HepG2 (cell line): Measurements from ENCODE around the gene B4GALT3. TPM values are rescaled to one million over a fixed set of nuclear protein-coding genes. Genes with fewer than 3 reads are reported as not detected.

Experiments used
- CCDC6 ChIP-seq: sonication (generic); formaldehyde crosslinking; IDR thresholded peaks from 2 replicates; pipeline ENCODE4 v1.8.1; 2022; ENCODE audit warnings: mild to moderate bottlenecking, missing genetic modification reagents, moderate library complexity
- FOXA1 ChIP-seq, 2 experiments: fragments of 450-650 bp in 1 of 2; sonication (generic) in 1 of 2; formaldehyde crosslinking in 1 of 2; IDR thresholded peaks; 2 replicates each; pipeline versions ENCODE4 v1.4.0 to v1.6.1; 2016 to 2020; ENCODE audit warnings: missing genetic modification reagents in 1 of 2
- MED1 ChIP-seq: sonication (generic); formaldehyde crosslinking; IDR thresholded peaks from 2 replicates; pipeline ENCODE4 v1.4.0; 2020; ENCODE audit warnings: missing genetic modification reagents
- MYPOP ChIP-seq: sonication (generic); formaldehyde crosslinking; IDR thresholded peaks from 2 replicates; pipeline ENCODE4 v1.8.1; 2023; ENCODE audit warnings: mild to moderate bottlenecking, moderate library complexity, missing genetic modification reagents
- SAP130 ChIP-seq: IDR thresholded peaks from 2 replicates; pipeline ENCODE4 v1.6.1; 2016; ENCODE audit warnings: low read depth
- SSRP1 ChIP-seq: IDR thresholded peaks from 2 replicates; pipeline ENCODE4 v1.6.1; 2016; ENCODE audit warnings: control low read depth
- TBX3 ChIP-seq: fragments of 450-650 bp; IDR thresholded peaks from 2 replicates; pipeline ENCODE4 v1.6.1; 2017; ENCODE audit warnings: antibody characterized with exemption, mild to moderate bottlenecking, inconsistent platforms, borderline replicate concordance
- ZBTB46 ChIP-seq: sonication (generic); formaldehyde crosslinking; IDR thresholded peaks from 2 replicates; pipeline ENCODE4 v1.4.0; 2020; ENCODE audit warnings: mild to moderate bottlenecking, missing genetic modification reagents, borderline replicate concordance
- ZFP90 ChIP-seq: sonication (generic); formaldehyde crosslinking; IDR thresholded peaks from 2 replicates; pipeline ENCODE4 v1.8.0; 2022; ENCODE audit warnings: missing genetic modification reagents, mild to moderate bottlenecking, inconsistent platforms, borderline replicate concordance
- ZHX2 ChIP-seq, 2 experiments: sonication (generic) in 1 of 2; formaldehyde crosslinking in 1 of 2; IDR thresholded peaks; 2 replicates each; pipeline versions ENCODE4 v1.6.1 to v1.9.0; 2014 to 2022; ENCODE audit warnings: antibody characterized with exemption in 1 of 2, borderline replicate concordance in 1 of 2, inconsistent platforms in 1 of 2, low read depth in 1 of 2, missing genetic modification reagents in 1 of 2
- ZKSCAN8 ChIP-seq: IDR thresholded peaks from 2 replicates; pipeline ENCODE4 v1.6.1; 2016; ENCODE audit warnings: borderline replicate concordance, missing genetic modification reagents, missing compliant biosample characterization
- ZNF251 ChIP-seq: sonication (generic); formaldehyde crosslinking; IDR thresholded peaks from 2 replicates; pipeline ENCODE4 v1.9.0; 2021; ENCODE audit warnings: mild to moderate bottlenecking, missing genetic modification reagents
- ZNF264 ChIP-seq: sonication (generic); formaldehyde crosslinking; IDR thresholded peaks from 2 replicates; pipeline ENCODE4 v1.4.0; 2020; ENCODE audit warnings: missing genetic modification reagents
- ZNF687 ChIP-seq: sonication (generic); formaldehyde crosslinking; IDR thresholded peaks from 2 replicates; pipeline ENCODE4 v1.5.1; 2020; ENCODE audit warnings: mild to moderate bottlenecking, missing genetic modification reagents, moderate library complexity
- ZNF766 ChIP-seq: sonication (generic); formaldehyde crosslinking; IDR thresholded peaks from 2 replicates; pipeline ENCODE4 v1.5.0; 2020; ENCODE audit warnings: missing genetic modification reagents, borderline replicate concordance
- polyA plus RNA-seq, 8 experiments: library from polyadenylated mRNA; depleted of rRNA in 3 of 8; stranded (reverse) in 7 of 8; unstranded in 1 of 8; fragments of >200 nt; fragmentation: Illumina TruSeq in 4 of 8; extraction: Trizol in 4 of 8; gene quantifications; 2 replicates each; pipeline versions ENCODE4 v1.2.1 to v1.2.3, GENCODE V29; 2011 to 2016; ENCODE audit warnings: low read depth in 4 of 8, missing spikeins in 1 of 8, mixed read lengths in 1 of 8; ENCODE audit not compliant: insufficient read depth in 1 of 8
- total RNA-seq, 5 experiments: library from RNA; depleted of rRNA; stranded (reverse); fragments of >200 nt; fragmentation: Illumina TruSeq; extraction: Trizol; gene quantifications; 2 replicates each; pipeline ENCODE4 v1.2.3, GENCODE V29; 2016; ENCODE audit warnings: low read depth in 1 of 5

Gene B4GALT3
- total and polyA plus RNA-seq, 2 of the 13 experiments (the other 11 are each of a cell fraction or from before 2014, with no cell fraction given): 35.6 to 40.4 TPM

GRCh38 chr1:161193561-161194235 lies 16.4 kb upstream of the B4GALT3 start (continued):
- TF ChIP-seq ZNF687 (CRISPR knock-in tag) (peak; percentile 74), ZNF264 (CRISPR knock-in tag) (no peak), ZNF251 (no peak), MYPOP (CRISPR knock-in tag) (no peak), ZKSCAN8 (no peak), SAP130 (CRISPR knock-in tag) (no peak), TBX3 (no peak), MED1 (CRISPR knock-in tag) (no peak), ZHX2 (IDR thresholded peaks at IDR 0.05; ENCODE audit: low read depth) (no peak), ZHX2 (CRISPR knock-in tag; IDR thresholded peaks at IDR 0.05; ENCODE audit: borderline replicate concordance) (no peak), ZBTB46 (CRISPR knock-in tag) (no peak), ZFP90 (CRISPR knock-in tag) (no peak), SSRP1 (CRISPR knock-in tag) (no peak), FOXA1 (IDR thresholded peaks at IDR 0.05) (no peak), FOXA1 (CRISPR knock-in tag; IDR thresholded peaks at IDR 0.05) (0 out of 2 replicates have a peak, but pooled peaks have one; percentile 14), ZNF766 (CRISPR knock-in tag) (no peak), CCDC6 (CRISPR knock-in tag) (no peak)
